ENCODE results near the gene PCGF5.
"Not testable (repeated sequence)": the region's sequence is repeated elsewhere in the genome, so short reads cannot be mapped to it uniquely, and the experiment has no call there.

PCGF5 gene

GRCh38 chr10:91313796-91314485 is 93.5 kb downstream of the PCGF5 start:
- H3K27ac Mint-ChIP-seq: no peak overlapping the region
- H3K9me3 Mint-ChIP-seq: no peaks in the 10 kb centered on the region
- no peak for DNase-seq
- no peaks in the 10 kb centered on the region for H3K36me3 Mint-ChIP-seq (ENCODE audit: low read depth)
- peak; percentile 52 for ATAC-seq
- H3K4me3 Mint-ChIP-seq: no peak overlapping the region
- peaks cover 4% of the 10 kb centered on the region for H3K27me3 Mint-ChIP-seq
- peaks cover 8% of the 10 kb centered on the region for H3K4me1 Mint-ChIP-seq

- Mint-ChIP-seq H3K27me3 (peaks cover 4% of the 10 kb centered on the region), H3K36me3 (ENCODE audit: low read depth) (no peaks in the 10 kb centered on the region), H3K4me3 (no peak overlapping the region), H3K9me3 (no peaks in the 10 kb centered on the region), H3K4me1 (peaks cover 8% of the 10 kb centered on the region), H3K27ac (no peak overlapping the region)
- ATAC-seq (no peak), DNase-seq (no peak)
These were observed 96.0 kb downstream of the PCGF5 start for GRCh38 chr10:91316486-91316885.

- Mint-ChIP-seq H3K4me3 (no peak overlapping the region), H3K9me3 (no peaks in the 10 kb centered on the region), H3K27ac (no peak overlapping the region), H3K4me1 (peaks cover 8% of the 10 kb centered on the region), H3K27me3 (peaks cover 2% of the 10 kb centered on the region), H3K36me3 (ENCODE audit: low read depth) (no peaks in the 10 kb centered on the region)
- DNase-seq (no peak), ATAC-seq (no peak)
These were observed 97.1 kb downstream of the PCGF5 start for GRCh38 chr10:91317541-91317940.

DNA sequence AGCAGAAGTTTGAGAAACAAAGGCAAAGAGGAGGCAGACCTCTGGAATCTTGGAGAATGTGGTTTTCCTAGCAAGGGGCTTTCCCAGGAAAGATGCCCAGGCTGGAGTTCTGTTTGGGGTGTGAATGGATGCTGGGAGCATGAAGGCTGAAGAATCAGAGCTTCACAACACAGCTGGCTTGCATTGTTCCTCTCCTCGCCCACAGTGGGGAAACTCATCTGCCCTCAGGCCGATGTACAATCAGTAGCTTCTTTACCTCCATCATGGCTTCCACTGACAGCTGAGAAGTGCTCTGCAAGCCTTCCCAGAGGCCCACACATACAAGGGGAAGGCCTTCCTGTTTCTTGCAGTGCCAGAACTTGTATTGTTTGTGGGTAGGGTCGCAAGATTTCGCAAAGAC is 98.9 kb downstream of the PCGF5 start:
- Mint-ChIP-seq H3K4me1 (peaks cover 2% of the 10 kb centered on the region), H3K4me3 (no peak overlapping the region), H3K27me3 (no peaks in the 10 kb centered on the region), H3K9me3 (no peaks in the 10 kb centered on the region), H3K36me3 (ENCODE audit: low read depth) (no peaks in the 10 kb centered on the region), H3K27ac (no peak overlapping the region)
- ATAC-seq (no peak), DNase-seq (no peak)

DNA sequence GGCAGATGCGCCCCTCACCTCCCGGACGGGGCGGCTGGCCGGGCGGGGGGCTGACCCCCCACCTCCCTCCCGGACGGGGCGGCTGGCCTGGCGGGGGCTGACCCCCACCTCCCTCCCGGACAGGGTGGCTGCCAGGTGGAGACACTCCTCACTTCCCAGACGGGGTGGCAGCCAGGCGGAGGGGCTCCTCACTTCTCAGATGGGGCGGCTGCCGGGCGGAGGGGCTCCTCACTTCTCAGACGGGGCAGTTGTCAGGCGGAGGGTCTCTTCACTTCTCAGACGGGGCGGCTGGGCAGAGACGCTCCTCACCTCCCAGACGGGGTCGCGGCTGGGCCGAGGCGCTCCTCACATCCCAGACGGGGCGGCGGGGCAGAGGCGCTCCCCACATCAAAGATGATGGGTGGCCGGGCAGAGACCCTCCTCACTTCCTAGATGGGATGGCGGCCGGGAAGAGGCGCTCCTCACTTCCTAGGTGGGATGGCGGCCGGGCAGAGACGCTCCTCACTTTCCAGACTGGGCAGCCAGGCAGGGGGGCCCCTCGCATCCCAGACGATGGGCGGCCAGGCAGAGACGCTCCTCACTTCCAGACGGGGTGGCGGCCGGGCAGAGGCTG is 102.9 kb downstream of the PCGF5 start:
- H3K27ac Mint-ChIP-seq; H3K36me3 Mint-ChIP-seq (ENCODE audit: low read depth); H3K4me1 Mint-ChIP-seq; H3K27me3 Mint-ChIP-seq; H3K9me3 Mint-ChIP-seq; H3K4me3 Mint-ChIP-seq; DNase-seq; ATAC-seq: not testable (repeated sequence)

- DNase-seq: no peak
- Mint-ChIP-seq H3K27me3 (peaks cover 2% of the 10 kb centered on the region), H3K36me3 (ENCODE audit: low read depth) (no peaks in the 10 kb centered on the region), H3K4me3 (no peak overlapping the region), H3K9me3 (peaks cover 10% of the 10 kb centered on the region), H3K4me1 (no peaks in the 10 kb centered on the region), H3K27ac (no peak overlapping the region)
- no peak for ATAC-seq
These were observed 108.0 kb downstream of the PCGF5 start for GRCh38 chr10:91328320-91328984.
